Measurements from ENCODE around the gene ANKRD52.

The ANKRD52 gene

DNA sequence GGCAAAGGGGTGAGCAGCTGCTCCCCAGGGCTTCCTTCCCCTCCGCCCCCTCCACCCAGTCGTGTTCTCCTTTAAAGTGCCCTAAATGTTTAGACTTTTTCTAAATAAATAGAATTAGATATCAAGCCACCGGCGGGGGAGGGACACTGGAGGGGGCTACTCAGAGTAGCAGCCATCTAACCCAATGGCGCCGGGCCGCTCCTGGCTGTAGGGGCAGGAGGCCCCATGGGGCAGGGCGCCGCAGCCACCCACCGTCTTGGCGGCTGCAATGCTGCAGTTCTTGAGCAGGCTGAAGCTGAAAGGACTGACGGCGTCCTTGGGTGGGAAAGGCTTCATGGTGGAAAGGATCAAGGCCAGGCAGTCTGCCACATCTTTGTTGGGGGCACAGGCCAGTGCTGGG is 15.2 kb downstream of the ANKRD52 start:
- DNase-seq (ENCODE audit: extremely low read depth in 1 of 2, low read depth in 1 of 2), result no peak

DNA sequence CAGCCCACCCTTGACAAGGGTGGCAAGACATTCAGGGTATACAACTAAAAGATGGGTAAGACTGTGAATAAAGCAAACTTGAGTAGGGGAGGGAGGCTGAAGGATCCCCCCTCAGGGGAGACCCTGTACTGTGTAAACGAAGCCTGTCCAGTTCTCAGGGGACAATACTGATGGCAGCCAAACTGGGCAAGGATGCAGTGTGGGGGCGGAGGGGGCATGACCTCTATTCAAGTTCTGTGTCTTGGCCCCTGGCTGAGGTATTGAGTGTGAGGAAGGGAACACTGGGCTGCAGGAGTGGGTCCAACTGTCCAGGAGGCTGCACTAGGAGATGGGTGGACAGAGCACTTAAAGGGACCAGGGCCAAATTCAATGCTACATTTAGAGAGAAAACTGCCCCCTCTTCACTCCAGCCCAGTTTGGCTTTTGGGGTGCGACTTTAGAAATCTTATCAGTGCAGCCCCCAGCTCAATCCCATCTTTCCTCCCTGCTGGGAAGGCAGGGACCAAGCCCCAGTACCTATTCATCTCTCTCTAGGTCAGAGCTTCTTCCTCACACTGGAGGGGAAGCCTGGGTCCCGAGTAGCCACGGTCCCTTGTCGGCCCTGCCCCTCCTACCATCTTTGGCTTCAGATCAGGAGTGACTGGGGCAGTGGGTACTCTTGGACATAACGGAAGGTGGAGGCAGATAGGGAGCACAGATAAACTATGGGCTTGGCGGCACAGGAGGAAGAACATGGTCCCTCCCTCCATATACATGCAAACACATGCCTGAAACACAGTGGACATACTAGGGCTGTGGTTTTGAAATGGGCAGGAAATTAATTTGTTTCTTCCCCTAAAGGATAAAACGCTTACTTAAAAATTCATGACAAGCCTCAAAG is 16.5 kb downstream of the ANKRD52 start:
- DNase-seq (ENCODE audit: extremely low read depth in 1 of 2, low read depth in 1 of 2), result no peak

DNA sequence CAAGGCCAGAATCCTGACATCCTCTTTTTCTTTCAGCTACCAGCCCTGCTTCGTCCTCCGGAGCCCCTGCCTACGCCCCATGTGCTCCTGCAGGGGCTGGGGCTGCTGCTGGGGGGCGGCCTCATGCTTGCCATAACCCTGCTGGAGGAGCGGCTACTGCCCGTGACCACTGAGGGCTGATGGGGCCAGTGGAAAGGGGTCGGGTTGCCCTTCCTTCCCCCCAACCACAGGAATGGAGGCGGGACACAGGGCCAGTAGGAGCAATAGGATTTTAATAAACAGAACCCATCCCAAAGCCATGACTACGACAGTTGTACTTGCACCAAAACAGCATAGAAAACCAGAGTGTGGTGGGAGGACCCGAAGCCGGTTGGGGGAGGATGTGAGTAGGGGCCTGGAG is 20.6 kb downstream of the ANKRD52 start:
- DNase-seq (ENCODE audit: extremely low read depth in 1 of 2, low read depth in 1 of 2), result no peak

DNA sequence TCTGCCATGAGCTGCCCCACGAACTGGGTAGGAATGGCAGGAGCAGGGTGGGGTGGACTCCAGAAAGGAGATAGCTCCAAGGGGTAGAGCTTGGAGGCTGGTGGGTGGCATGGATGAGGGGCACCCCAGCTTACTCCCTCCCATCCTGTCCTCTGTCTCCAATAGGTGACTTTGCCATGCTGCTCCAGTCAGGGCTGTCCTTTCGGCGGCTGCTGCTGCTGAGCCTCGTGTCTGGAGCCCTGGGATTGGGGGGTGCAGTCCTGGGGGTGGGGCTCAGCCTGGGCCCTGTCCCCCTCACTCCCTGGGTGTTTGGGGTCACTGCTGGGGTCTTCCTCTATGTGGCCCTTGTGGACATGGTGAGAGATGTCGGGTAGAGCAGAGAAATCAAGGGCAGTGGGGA is 21.2 kb downstream of the ANKRD52 start:
- DNase-seq (ENCODE audit: extremely low read depth in 1 of 2, low read depth in 1 of 2), result no peak

DNA sequence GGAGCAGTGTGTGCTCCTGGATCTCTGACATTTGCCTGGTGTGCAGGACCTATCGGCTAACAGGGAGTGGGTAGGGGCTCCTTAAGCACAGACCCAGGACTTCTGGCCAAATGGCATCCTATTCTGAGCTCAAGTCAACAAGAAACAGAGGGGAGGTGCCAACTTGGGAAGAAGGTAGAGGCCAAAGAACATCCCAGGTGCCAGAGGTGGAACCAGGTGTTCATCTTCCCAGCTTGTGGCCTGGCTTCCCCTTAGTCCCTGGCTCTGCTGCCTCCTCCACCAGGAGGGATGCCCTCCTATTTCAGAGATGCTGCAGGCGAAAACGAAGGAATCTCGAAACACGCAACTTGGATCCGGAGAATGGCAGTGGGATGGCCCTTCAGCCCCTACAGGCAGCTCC is 22.1 kb downstream of the ANKRD52 start:
- no peak for DNase-seq (ENCODE audit: extremely low read depth in 1 of 2, low read depth in 1 of 2)

DNA sequence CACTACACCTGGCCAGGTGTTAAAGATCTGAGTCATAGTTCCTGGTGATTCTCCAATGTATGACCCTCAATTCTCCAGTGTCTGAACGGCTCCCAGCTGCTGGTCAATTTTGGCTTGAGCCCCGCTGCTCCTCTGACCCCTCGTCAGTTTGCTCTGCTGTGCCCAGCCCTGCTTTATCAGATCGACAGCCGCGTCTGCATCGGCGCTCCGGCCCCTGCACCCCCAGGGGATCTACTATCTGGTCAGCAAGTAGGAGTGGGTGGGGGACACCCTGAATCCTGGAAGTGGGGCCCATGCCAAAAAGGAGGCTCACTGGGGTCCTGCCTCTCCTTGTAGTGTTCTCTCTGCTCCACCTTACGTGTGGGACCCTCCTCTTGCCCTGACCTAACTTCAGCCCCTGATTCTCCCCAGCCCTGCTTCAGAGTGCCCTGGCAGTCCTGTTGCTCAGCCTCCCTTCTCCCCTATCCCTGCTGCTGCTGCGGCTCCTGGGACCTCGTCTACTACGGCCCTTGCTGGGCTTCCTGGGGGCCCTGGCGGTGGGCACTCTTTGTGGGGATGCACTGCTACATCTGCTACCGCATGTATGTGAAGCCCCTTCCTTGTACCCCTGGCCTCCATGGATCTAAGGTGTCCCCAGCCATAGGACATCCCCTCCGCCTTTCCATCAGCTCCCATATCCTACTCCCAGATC is 23.3 kb downstream of the ANKRD52 start:
- DNase-seq (ENCODE audit: extremely low read depth in 1 of 2, low read depth in 1 of 2), result no peak

DNA sequence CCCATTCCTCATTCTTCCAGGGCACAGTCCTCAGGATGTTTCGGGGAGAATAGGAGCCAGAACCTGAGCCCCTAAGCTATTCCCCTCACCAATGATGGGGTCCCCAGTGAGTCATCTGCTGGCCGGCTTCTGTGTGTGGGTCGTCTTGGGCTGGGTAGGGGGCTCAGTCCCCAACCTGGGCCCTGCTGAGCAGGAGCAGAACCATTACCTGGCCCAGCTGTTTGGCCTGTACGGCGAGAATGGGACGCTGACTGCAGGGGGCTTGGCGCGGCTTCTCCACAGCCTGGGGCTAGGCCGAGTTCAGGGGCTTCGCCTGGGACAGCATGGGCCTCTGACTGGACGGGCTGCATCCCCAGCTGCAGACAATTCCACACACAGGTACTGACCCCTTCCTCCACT is 27.0 kb downstream of the ANKRD52 start:
- no peak for DNase-seq (ENCODE audit: extremely low read depth in 1 of 2, low read depth in 1 of 2)

DNA sequence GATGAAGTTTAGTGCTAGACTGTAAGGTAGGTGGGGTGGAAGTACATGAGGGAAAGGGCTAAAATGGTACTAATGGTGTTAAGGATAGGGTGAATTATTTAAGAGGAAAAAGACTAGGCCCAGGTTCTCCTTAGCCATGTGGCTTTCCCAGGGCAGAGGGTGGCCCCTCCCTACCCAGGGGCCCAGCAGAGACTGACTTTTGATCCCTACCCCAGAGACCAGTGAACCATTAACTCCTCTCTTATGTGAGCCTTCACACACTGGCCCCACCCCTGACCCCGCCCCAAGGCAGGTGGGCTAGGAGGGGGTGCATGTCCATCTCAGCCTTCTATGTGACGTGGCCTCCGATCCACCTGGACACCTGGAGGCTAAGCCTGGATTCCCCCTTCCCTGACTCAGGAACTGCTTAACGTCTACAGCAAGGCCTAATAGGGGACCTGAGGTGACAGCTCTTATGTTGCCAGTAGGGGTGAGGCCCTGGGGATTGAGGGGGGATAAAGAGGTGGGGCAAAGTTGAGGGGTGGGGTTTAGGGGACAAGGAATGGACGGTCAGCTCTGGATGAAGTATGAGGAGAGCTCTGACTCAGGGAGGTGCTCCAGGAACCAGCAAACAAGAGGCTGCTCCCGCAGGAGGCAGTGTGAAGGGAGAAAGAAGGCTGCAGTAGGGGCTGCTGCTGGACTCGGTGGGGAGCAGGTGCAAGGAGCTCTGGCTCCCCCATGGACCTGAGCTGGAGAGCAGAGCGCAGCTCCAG is 27.6 kb downstream of the ANKRD52 start:
- no peak for DNase-seq (ENCODE audit: extremely low read depth in 1 of 2, low read depth in 1 of 2)

DNA sequence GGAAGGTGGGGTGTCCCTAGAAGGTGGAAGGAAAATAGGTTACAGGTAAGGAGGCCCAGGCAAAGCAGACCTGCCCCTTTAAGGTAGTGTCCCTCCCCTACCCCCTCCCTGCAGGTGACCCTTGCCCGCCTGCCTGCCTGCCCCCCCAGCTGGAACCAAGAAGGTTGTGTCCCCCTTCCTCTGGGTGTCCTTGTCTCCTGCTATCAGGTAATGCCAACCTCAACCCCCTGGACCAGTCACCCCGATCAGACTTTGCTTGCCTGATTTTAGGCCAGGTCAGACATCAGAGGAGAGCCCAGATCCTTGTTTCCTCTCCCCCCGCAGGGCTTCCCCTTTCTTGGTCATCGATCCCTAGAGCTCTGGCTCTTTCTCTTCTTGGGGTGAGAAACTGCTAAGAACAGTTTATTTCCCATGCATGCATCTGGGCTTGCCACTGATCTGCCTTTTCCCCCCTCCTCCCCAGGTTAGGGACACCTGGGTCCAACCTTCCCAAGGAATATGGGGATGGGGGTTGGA is 28.2 kb downstream of the ANKRD52 start, which contains the start of gene SLC39A5:
Gene SLC39A5 (plus strand): TSS at position 136 of the 516 bp plus-strand sequence. CDS start 1,224 bp downstream, outside the sequence.
- no peak for DNase-seq (ENCODE audit: extremely low read depth in 1 of 2, low read depth in 1 of 2)

DNA sequence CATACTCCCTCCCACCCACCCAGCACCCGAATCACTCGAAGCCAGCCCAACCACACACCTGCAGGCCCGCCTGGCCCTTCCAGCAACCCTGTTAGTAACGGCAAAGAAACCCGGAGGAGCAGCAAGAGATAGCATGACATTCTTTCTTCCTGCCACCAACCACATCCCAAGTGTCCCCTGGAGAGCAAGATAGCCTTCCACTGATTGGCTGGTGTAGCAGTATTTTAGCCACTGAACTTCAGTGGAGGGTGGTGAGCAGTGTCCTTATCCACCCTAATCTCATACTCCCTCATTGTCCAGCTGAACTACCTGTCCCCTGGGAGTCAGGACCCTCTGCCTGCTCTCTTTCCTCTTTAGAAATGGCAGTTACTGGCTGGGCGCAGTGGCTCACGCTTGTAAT is 29.1 kb downstream of the ANKRD52 start:
- DNase-seq (ENCODE audit: extremely low read depth in 1 of 2, low read depth in 1 of 2), result no peak

DNA sequence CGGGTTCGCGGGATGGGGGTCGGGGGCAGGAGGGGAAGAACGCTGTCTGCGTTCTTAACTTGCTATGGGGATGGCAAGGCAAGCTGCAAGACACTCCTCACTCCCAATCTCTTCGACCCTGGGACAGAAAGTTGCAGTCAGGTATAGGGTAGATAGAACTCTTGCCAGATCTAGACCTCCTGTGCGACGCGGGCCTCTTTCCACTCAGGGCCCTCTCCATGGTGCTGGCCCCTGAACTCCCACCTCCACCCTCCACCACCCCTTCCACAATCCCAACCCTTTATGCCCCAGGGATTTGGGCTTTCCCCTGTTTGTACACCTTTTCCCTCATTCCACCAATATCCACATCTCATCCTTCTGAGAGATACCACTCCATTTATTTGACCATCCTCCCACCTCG is 33.2 kb downstream of the ANKRD52 start:
- no peak for DNase-seq (ENCODE audit: extremely low read depth in 1 of 2, low read depth in 1 of 2)

DNA sequence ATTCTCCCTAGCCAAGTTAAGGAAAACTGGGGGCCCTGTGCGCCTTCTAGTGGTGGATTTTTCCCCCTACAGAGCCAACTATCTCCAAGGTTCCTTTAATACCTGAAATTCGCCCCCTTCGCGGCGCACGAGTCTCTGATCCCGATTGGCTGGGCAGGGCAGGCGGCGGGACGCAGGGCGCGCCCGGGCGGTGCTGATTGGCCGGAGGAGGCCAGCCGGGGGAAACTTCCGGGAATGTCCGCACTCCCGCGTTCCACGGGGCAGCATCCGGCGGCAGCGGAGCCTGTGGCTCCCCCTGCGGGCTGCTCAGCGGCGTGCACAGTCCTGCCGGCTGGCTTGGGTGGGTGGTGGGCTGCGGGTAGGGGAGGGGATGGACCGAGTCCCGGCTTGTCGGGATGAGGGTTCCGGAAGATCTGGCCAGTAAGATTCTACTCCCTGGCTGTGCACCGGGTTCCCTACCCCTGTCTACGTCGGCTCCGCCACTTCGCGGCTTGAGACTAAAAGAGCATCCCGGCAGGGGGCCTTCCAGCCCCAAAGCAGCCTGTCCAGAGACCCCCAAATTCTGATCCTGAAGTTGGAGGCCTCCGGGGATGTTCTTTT is 34.0 kb downstream of the ANKRD52 start, which contains the start of gene NABP2:
Gene NABP2 (plus strand): TSS at position 241 of the 600 bp plus-strand sequence. CDS start 515 bp downstream, outside the sequence.
- peak; percentile 80 to 82 for DNase-seq (ENCODE audit: extremely low read depth in 1 of 2, low read depth in 1 of 2)

DNA sequence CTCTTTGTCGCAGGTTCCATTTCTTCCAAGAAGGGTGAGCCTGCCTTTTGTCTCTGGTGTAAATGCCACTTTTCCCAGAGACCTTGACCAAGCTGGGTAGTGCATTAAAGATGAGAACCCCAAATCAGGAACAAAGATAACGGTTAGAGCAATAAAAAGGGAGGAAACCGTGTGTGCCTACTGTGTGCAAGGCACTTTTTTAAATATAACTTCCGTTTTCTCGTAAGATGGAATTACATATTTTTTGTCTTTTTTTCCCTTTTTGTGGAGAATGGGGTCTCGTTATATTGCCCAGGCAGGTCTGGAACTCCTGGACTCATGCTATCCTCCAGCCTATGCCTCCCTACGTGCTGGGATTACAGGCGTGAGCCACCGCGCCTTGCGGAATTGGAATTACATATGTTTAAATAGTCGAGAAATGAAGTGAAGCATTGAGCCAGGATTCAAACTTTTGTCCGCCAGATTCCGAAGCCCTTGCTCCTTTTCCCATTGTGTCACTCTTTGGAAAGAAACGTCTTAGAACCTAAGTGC is 34.5 kb downstream of the ANKRD52 start:
- no peak for DNase-seq (ENCODE audit: extremely low read depth in 1 of 2, low read depth in 1 of 2)

DNA sequence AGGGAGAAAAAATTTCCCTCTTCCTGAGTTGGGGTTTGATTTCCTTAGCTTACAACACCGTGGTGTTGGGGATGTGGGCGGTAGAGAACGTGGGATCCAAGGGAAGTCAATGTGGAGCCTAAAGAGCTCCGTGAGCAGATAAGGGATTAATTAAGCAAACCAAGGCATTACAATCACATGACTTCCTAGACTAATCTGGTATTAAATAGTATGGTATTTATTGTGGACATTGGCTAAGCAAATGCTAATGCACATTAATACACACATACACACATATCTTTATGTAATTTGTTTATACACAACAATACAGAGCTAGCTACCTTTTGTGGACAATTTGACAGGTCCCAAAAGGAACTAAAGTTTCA is 35.7 kb downstream of the ANKRD52 start:
- DNase-seq (ENCODE audit: extremely low read depth in 1 of 2, low read depth in 1 of 2), result no peak

DNA sequence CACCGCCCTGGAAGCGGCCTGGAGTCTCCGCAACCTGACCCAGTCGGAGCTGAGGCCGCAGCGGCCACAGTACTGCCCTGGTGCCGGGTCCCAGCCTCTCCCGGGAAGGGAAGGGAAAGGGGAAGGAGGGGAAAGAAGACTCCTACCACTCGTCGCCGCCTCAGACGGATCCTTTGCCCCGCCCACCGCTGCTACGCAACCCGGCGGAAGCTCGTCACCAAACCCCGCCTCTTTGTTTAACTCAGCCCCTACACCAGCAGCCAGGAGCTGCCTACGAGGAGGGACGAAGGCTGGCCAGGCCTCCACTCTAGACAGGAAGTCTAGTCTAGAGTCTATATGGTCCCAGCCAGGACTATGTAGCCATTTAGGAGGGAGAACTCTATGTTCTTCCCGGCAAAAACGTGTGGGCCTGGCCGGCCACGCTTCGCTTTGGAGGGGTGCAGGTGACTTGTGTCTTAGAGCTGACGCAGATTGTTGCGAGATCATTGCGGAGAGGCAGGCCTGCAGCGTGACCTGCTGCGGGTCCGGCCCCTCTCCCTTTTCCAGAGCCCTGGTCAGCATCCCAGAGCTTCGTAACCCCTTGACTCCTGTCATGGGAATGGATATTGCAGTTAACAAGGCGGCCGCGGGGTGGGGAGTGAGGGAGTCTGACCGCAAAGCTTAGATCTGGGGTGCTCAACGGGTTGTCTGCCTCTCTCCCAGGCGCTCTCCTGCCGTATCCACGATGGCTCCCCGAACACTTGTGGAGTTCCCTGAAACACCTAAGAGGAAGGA is 36.2 kb downstream of the ANKRD52 start, which contains the start of gene RNF41:
Gene RNF41 (minus strand): TSS at position 166 of the 774 bp plus-strand sequence. CDS start 7,875 bp downstream, outside the sequence.
- DNase-seq (ENCODE audit: extremely low read depth in 1 of 2, low read depth in 1 of 2), result peak; percentile 76 to 88

DNA sequence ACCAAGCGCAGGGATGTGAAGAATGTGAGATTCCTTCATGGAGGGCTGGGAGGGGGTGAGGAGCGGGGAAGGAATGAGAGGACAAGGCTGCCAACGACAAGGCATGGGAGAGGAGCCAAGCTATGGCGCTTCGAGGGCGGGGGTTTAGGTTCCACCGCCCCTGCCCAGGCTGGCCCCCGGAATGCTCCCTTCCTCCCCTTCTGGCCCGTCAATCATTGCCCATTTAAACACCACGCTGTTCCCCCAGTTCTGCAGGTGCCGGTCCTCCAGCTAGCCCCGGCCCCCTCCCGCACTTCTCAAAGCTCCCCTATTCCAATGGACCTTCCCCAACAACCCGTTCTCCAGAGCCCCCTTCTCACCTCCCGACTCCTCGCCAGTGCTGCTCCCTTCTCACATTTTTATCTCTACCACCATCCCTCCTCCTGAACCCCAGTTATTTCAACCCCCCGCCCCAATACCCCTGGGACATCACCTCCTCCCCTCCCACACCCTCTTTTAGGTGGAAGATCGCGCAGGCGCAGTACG is 36.9 kb downstream of the ANKRD52 start:
- no peak for DNase-seq (ENCODE audit: extremely low read depth in 1 of 2, low read depth in 1 of 2)

DNA sequence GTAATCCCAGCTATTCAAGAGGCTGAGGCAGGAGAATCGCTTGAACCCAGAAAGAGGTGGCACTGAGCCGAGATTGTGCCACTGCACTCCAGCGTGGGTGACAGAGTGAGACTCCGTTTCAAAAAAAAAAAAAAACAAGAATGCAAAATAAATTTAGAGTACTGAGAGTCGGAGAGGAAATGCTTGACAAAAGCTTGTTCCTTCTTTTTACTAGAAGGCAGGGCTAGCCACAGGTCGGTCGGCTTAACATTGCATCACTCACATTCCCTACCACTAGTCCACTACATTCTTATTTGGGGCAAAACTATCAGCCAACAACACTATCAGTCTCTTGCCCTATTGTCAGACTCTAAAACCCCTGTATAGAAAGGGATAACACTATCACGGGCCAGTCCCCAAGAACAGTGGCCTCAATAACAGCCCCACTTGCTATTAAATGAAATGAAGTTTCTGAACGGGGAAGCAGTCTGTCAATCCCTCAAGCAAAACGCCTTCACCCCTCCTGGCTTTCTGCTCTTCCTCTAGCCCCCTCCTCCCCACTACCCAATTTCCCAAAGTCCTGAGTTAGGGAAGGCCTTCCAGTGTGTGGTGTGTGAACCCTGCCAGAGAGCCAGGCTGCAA is 37.5 kb downstream of the ANKRD52 start:
- no peak for DNase-seq (ENCODE audit: extremely low read depth in 1 of 2, low read depth in 1 of 2)

DNA sequence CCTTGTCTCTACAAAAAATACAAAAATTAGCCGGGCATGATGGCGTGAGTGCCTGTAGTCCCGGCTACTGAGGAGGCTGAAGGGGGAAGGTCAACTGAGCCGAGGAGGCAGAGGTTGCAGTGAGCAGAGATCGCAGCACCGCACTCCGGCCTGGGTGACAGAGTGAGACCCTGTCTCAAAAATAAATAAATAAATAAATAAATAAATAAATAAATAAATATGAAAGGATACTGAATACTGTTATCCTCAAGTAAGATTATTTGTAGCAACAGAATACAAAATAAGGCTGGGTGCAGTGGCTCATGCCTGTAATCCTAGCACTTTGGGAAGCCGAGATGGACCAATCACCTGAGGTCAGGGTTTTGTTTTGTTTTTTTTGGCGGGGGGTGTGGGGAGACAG is 38.3 kb downstream of the ANKRD52 start:
- DNase-seq (ENCODE audit: extremely low read depth in 1 of 2, low read depth in 1 of 2), result no peak

DNA sequence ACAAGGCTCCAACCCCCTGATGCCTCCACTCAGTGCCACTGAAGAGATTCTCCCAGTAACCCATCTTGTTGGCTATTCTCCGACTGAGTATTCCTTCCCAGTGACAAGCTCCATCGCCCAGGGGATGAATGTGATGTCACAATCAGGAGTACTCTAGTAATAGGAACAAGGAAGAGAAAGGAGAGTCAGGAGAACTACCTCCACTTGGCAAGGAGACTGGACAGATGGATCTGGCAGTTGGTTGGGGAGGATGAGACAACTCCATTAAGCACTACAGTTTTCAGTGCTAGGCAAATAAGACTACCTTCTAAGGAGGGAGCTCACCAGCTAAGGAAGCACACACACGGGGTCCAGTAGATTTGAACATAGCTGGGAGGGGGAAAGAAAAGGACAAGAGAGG is 41.7 kb downstream of the ANKRD52 start:
- no peak for DNase-seq (ENCODE audit: extremely low read depth in 1 of 2, low read depth in 1 of 2)

Data from activated CD8-positive, alpha-beta memory T cell treated with anti-CD3 and anti-CD28 coated beads for 1 hour (primary cell).